GM23338 (cell line): ENCODE results near the gene FGG. TPM values are rescaled to one million over a fixed set of nuclear protein-coding genes. Genes with fewer than 3 reads are reported as not detected.

Experiments used
- ATAC-seq: fragments of 200-7000 bp; cut with Tn5 transposase; 3 replicates; pipeline ENCODE4 v1.9.1; 2020
- DNase-seq: peaks from one replicate; pipeline ENCODE4 v3.0.0-alpha.2; 2015; ENCODE audit warnings: low spot score
- H2AFZ ChIP-seq: fragments of 200-600 bp; sonication (generic); 2 replicates; pipeline ENCODE4 v1.8.0; 2016; ENCODE audit warnings: antibody characterized with exemption, mild to moderate bottlenecking, moderate library complexity
- H3F3A ChIP-seq: fragments of 200-600 bp; sonication (generic); replicated peaks from 2 replicates; pipeline ENCODE4 v1.8.0; 2017; ENCODE audit warnings: antibody characterized with exemption, mixed run types, low read depth
- H3K27ac ChIP-seq: fragments of 200-600 bp; sonication (generic); 2 replicates; pipeline ENCODE4 v1.6.1; 2016; ENCODE audit warnings: low read depth
- H3K27me3 ChIP-seq: fragments of 200-600 bp; sonication (generic); 2 replicates; pipeline ENCODE4 v1.8.0; 2016; ENCODE audit warnings: mild to moderate bottlenecking, mixed run types, moderate library complexity; ENCODE audit not compliant: insufficient read depth
- H3K36me3 ChIP-seq: fragments of 200-600 bp; sonication (generic); 2 replicates; pipeline ENCODE4 v1.8.0; 2016; ENCODE audit warnings: mild to moderate bottlenecking; ENCODE audit not compliant: insufficient read depth
- H3K4me1 ChIP-seq: fragments of 200-600 bp; sonication (generic); 2 replicates; pipeline ENCODE4 v1.8.0; 2016; ENCODE audit warnings: mild to moderate bottlenecking, moderate library complexity; ENCODE audit not compliant: insufficient read depth
- H3K4me2 ChIP-seq: fragments of 200-600 bp; sonication (generic); 2 replicates; pipeline ENCODE4 v1.7.1; 2017; ENCODE audit warnings: mixed run types
- H3K4me3 ChIP-seq: fragments of 200-600 bp; sonication (generic); 2 replicates; pipeline ENCODE4 v1.6.1; 2016; ENCODE audit warnings: mixed run types
- H3K79me2 ChIP-seq: fragments of 200-600 bp; sonication (generic); replicated peaks from 2 replicates; pipeline ENCODE4 v1.8.0; 2017; ENCODE audit warnings: mild to moderate bottlenecking; ENCODE audit not compliant: insufficient read depth
- H3K9me2 ChIP-seq: fragments of 200-600 bp; sonication (generic); 2 replicates; pipeline ENCODE4 v1.8.0; 2017; ENCODE audit not compliant: insufficient read depth
- H4K20me1 ChIP-seq: fragments of 200-600 bp; sonication (generic); replicated peaks from 2 replicates; pipeline ENCODE4 v1.8.0; 2017; ENCODE audit warnings: mild to moderate bottlenecking; ENCODE audit not compliant: insufficient read depth
- H3K27ac Mint-ChIP-seq: 2 replicates; pipeline ENCODE4 v1.8.0; 2020; ENCODE audit warnings: inconsistent platforms, mild to moderate bottlenecking, moderate library complexity, mixed read lengths
- H3K27me3 Mint-ChIP-seq: 3 replicates; pipeline ENCODE4 v1.8.0; 2022; ENCODE audit warnings: low read depth, mild to moderate bottlenecking, moderate library complexity, mixed read lengths, inconsistent platforms; ENCODE audit not compliant: insufficient read depth, poor library complexity
- H3K36me3 Mint-ChIP-seq: 3 replicates; pipeline ENCODE4 v1.8.0; 2021; ENCODE audit warnings: low read depth, mild to moderate bottlenecking, inconsistent platforms, moderate library complexity, mixed read lengths
- H3K4me1 Mint-ChIP-seq: 3 replicates; pipeline ENCODE4 v1.8.0; 2020; ENCODE audit warnings: mild to moderate bottlenecking, inconsistent platforms, mixed read lengths
- H3K4me3 Mint-ChIP-seq: 3 replicates; pipeline ENCODE4 v1.8.0; 2021; ENCODE audit warnings: moderate library complexity, mild to moderate bottlenecking, inconsistent platforms, mixed read lengths
- H3K9me3 Mint-ChIP-seq: 3 replicates; pipeline ENCODE4 v1.8.0; 2020; ENCODE audit warnings: moderate library complexity, mild to moderate bottlenecking, inconsistent platforms, mixed read lengths
- CREB1 ChIP-seq: fragments of 250-450 bp; sonication (Bioruptor Pico); IDR thresholded peaks from 2 replicates; pipeline ENCODE4 v1.5.0; 2020; ENCODE audit warnings: low read depth, mild to moderate bottlenecking, moderate library complexity
- ETS1 ChIP-seq: IDR thresholded peaks from 2 replicates; pipeline ENCODE4 v1.6.1; 2016; ENCODE audit warnings: antibody characterized with exemption
- EZH2 ChIP-seq: fragments of 200-600 bp; sonication (generic); IDR thresholded peaks from one replicate; pipeline ENCODE4 v1.8.0; 2017; ENCODE audit warnings: antibody characterized with exemption, mild to moderate bottlenecking, low read depth; ENCODE audit not compliant: unreplicated experiment
- EZH2phosphoT487 ChIP-seq: fragments of 200-600 bp; sonication (generic); IDR thresholded peaks from one replicate; pipeline ENCODE4 v1.8.1; 2018; ENCODE audit warnings: antibody characterized with exemption; ENCODE audit not compliant: unreplicated experiment
- JUNB ChIP-seq: IDR thresholded peaks from one replicate; pipeline ENCODE4 v1.6.1; 2016; ENCODE audit warnings: antibody characterized with exemption; ENCODE audit not compliant: unreplicated experiment
- NANOG ChIP-seq: IDR thresholded peaks from 2 replicates; pipeline ENCODE4 v1.6.1; 2016; ENCODE audit warnings: antibody characterized with exemption, borderline replicate concordance
- POLR2AphosphoS5 ChIP-seq: IDR thresholded peaks from 2 replicates; pipeline ENCODE4 v1.6.1; 2016; ENCODE audit warnings: antibody characterized with exemption, low read depth
- STAT1 ChIP-seq: IDR thresholded peaks from one replicate; pipeline ENCODE4 v1.6.1; 2016; ENCODE audit warnings: antibody characterized with exemption; ENCODE audit not compliant: unreplicated experiment
- ZNF114 ChIP-seq: fragments of 250-450 bp; sonication (Bioruptor Pico); IDR thresholded peaks from 2 replicates; pipeline ENCODE4 v1.5.0; 2020; ENCODE audit warnings: mild to moderate bottlenecking, moderate library complexity
- ZNF331 ChIP-seq: fragments of 250-450 bp; sonication (Bioruptor Pico); IDR thresholded peaks from 2 replicates; pipeline ENCODE4 v1.5.0; 2020; ENCODE audit warnings: low read depth, mild to moderate bottlenecking, moderate library complexity
- polyA plus RNA-seq: library from polyadenylated mRNA; unstranded; fragments of >200 nt; fragmentation: Nextera tagmentation; extraction: Ambion mirVana; gene quantifications from 2 replicates; pipeline ENCODE4 v1.2.1, GENCODE V29; 2016
- total RNA-seq: library from RNA; depleted of rRNA; stranded (reverse); fragments of >200 nt; shearing (Covaris generic); gene quantifications from 2 replicates; pipeline ENCODE4 v1.2.3, GENCODE V29; 2014
- TF ChIP-seq, protein P1 (sequence below): fragments of 250-450 bp; sonication (Bioruptor Pico); IDR thresholded peaks from 2 replicates; pipeline ENCODE4 v1.5.0; 2020; ENCODE audit warnings: mild to moderate bottlenecking, moderate library complexity
- TF ChIP-seq, protein P2 (sequence below): IDR thresholded peaks from one replicate; pipeline ENCODE4 v1.6.1; 2018; ENCODE audit warnings: antibody characterized with exemption; ENCODE audit not compliant: unreplicated experiment
- TF ChIP-seq, protein P3 (sequence below), 2 experiments: fragments of 200-600 bp in 1 of 2; sonication (generic) in 1 of 2; conservative IDR thresholded peaks; 2 replicates each; pipeline versions ENCODE4 v1.5.1 to v1.6.1; 2016 to 2017; ENCODE audit warnings: antibody characterized with exemption in 2 of 2, low read depth in 2 of 2, mild to moderate bottlenecking in 2 of 2, moderate library complexity in 1 of 2

Gene FGG
- total and polyA plus RNA-seq, 2 experiments from 2014 or later = not detected

DNA sequence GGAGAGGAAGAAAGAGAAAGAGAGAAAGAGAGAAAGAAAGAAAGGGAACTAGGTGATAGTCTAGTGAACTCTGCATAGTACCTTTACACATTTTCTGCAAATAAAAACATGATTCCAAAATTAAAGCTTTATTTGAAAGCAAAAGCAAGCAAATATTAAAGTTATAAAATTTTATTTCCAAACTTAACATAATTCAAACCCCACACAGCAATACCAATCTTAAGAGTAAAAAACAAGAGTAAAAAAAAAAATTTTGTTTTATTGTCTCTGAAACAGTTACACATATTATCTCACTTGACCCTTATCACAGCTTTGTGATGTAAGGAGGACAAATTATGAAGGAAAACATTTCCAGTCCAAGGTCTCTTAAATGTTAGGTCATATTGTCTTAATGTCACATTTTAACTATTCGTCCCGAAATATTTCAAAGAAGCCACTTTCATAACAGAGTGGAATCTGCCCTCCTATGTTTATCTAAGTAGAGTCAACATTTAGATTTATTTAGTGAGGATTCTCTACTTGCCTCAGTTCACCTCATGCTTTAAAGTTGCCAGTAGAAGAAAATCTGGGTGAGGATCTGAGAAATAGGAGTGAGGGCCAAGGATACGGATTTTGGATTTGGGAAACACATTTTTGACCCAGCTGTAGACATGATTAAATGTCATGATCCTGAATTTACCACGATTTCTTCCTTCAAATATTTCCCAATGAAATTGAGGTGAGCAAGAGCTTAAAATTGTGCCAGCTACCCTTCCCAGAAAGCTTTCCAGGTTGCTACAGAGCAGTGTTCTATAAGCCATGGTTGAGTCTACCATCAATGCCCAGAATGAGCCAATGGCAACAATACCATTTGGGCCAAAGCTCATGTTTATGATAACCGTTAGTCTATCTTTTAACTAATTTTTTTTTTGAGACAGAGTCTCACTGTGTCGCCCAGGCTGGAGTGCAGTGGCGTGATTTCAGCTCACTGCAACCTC, 14.4 kb downstream of the FGG start:
- Histone ChIP-seq H3K27ac (no peak overlapping the region), H3F3A (no peaks in the 10 kb centered on the region), H2AFZ (peak overlapping the region; percentile 70; the same call in 1 of the 2 replicates), H4K20me1 (no peaks in the 10 kb centered on the region), H3K36me3 (no peaks in the 10 kb centered on the region), H3K79me2 (no peaks in the 10 kb centered on the region), H3K4me1 (0 out of 2 replicates have a peak, but pooled peaks cover 3% of the 10 kb centered on the region), H3K9me2 (no peaks in the 10 kb centered on the region), H3K4me2 (no peak overlapping the region), H3K4me3 (no peak overlapping the region), H3K27me3 (no peaks in the 10 kb centered on the region)
- no peak for TF ChIP-seq STAT1
- TF ChIP-seq, protein P1, sequence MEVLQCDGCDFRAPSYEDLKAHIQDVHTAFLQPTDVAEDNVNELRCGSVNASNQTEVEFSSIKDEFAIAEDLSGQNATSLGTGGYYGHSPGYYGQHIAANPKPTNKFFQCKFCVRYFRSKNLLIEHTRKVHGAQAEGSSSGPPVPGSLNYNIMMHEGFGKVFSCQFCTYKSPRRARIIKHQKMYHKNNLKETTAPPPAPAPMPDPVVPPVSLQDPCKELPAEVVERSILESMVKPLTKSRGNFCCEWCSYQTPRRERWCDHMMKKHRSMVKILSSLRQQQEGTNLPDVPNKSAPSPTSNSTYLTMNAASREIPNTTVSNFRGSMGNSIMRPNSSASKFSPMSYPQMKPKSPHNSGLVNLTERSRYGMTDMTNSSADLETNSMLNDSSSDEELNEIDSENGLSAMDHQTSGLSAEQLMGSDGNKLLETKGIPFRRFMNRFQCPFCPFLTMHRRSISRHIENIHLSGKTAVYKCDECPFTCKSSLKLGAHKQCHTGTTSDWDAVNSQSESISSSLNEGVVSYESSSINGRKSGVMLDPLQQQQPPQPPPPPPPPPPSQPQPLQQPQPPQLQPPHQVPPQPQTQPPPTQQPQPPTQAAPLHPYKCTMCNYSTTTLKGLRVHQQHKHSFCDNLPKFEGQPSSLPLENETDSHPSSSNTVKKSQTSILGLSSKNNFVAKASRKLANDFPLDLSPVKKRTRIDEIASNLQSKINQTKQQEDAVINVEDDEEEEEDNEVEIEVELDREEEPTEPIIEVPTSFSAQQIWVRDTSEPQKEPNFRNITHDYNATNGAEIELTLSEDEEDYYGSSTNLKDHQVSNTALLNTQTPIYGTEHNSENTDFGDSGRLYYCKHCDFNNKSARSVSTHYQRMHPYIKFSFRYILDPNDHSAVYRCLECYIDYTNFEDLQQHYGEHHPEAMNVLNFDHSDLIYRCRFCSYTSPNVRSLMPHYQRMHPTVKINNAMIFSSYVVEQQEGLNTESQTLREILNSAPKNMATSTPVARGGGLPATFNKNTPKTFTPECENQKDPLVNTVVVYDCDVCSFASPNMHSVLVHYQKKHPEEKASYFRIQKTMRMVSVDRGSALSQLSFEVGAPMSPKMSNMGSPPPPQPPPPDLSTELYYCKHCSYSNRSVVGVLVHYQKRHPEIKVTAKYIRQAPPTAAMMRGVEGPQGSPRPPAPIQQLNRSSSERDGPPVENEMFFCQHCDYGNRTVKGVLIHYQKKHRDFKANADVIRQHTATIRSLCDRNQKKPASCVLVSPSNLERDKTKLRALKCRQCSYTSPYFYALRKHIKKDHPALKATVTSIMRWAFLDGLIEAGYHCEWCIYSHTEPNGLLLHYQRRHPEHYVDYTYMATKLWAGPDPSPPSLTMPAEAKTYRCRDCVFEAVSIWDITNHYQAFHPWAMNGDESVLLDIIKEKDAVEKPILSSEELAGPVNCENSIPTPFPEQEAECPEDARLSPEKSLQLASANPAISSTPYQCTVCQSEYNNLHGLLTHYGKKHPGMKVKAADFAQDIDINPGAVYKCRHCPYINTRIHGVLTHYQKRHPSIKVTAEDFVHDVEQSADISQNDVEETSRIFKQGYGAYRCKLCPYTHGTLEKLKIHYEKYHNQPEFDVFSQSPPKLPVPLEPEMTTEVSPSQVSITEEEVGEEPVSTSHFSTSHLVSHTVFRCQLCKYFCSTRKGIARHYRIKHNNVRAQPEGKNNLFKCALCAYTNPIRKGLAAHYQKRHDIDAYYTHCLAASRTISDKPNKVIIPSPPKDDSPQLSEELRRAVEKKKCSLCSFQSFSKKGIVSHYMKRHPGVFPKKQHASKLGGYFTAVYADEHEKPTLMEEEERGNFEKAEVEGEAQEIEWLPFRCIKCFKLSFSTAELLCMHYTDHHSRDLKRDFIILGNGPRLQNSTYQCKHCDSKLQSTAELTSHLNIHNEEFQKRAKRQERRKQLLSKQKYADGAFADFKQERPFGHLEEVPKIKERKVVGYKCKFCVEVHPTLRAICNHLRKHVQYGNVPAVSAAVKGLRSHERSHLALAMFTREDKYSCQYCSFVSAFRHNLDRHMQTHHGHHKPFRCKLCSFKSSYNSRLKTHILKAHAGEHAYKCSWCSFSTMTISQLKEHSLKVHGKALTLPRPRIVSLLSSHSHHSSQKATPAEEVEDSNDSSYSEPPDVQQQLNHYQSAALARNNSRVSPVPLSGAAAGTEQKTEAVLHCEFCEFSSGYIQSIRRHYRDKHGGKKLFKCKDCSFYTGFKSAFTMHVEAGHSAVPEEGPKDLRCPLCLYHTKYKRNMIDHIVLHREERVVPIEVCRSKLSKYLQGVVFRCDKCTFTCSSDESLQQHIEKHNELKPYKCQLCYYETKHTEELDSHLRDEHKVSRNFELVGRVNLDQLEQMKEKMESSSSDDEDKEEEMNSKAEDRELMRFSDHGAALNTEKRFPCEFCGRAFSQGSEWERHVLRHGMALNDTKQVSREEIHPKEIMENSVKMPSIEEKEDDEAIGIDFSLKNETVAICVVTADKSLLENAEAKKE (CRISPR knock-in tag) = no peak
- no peak for TF ChIP-seq ZNF114
- TF ChIP-seq EZH2 = no peak
- no peak for TF ChIP-seq ETS1
- no peak for TF ChIP-seq EZH2phosphoT487
- TF ChIP-seq POLR2AphosphoS5 = no peak
- TF ChIP-seq, protein P2, sequence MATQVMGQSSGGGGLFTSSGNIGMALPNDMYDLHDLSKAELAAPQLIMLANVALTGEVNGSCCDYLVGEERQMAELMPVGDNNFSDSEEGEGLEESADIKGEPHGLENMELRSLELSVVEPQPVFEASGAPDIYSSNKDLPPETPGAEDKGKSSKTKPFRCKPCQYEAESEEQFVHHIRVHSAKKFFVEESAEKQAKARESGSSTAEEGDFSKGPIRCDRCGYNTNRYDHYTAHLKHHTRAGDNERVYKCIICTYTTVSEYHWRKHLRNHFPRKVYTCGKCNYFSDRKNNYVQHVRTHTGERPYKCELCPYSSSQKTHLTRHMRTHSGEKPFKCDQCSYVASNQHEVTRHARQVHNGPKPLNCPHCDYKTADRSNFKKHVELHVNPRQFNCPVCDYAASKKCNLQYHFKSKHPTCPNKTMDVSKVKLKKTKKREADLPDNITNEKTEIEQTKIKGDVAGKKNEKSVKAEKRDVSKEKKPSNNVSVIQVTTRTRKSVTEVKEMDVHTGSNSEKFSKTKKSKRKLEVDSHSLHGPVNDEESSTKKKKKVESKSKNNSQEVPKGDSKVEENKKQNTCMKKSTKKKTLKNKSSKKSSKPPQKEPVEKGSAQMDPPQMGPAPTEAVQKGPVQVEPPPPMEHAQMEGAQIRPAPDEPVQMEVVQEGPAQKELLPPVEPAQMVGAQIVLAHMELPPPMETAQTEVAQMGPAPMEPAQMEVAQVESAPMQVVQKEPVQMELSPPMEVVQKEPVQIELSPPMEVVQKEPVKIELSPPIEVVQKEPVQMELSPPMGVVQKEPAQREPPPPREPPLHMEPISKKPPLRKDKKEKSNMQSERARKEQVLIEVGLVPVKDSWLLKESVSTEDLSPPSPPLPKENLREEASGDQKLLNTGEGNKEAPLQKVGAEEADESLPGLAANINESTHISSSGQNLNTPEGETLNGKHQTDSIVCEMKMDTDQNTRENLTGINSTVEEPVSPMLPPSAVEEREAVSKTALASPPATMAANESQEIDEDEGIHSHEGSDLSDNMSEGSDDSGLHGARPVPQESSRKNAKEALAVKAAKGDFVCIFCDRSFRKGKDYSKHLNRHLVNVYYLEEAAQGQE = no peak
- no peak for TF ChIP-seq CREB1 (CRISPR knock-in tag)
- TF ChIP-seq, protein P3, sequence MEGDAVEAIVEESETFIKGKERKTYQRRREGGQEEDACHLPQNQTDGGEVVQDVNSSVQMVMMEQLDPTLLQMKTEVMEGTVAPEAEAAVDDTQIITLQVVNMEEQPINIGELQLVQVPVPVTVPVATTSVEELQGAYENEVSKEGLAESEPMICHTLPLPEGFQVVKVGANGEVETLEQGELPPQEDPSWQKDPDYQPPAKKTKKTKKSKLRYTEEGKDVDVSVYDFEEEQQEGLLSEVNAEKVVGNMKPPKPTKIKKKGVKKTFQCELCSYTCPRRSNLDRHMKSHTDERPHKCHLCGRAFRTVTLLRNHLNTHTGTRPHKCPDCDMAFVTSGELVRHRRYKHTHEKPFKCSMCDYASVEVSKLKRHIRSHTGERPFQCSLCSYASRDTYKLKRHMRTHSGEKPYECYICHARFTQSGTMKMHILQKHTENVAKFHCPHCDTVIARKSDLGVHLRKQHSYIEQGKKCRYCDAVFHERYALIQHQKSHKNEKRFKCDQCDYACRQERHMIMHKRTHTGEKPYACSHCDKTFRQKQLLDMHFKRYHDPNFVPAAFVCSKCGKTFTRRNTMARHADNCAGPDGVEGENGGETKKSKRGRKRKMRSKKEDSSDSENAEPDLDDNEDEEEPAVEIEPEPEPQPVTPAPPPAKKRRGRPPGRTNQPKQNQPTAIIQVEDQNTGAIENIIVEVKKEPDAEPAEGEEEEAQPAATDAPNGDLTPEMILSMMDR (conservative IDR thresholded peaks at IDR 0.05; ENCODE audit: low read depth in 2 of 2) = no peak
- TF ChIP-seq NANOG = no peak
- no peak for TF ChIP-seq ZNF331 (CRISPR knock-in tag)
- no peak for TF ChIP-seq JUNB
- H3K9me3 Mint-ChIP-seq = no peaks in the 10 kb centered on the region
- peaks cover 4% of the 10 kb centered on the region; the same call in 1 of the 3 replicates for H3K4me1 Mint-ChIP-seq
- no peaks in the 10 kb centered on the region for H3K36me3 Mint-ChIP-seq
- ATAC-seq (no peak), DNase-seq (no peak)
- no peak overlapping the region for H3K4me3 Mint-ChIP-seq
- peaks cover 2% of the 10 kb centered on the region for H3K27me3 Mint-ChIP-seq
- H3K27ac Mint-ChIP-seq = no peak overlapping the region
